Psoas muscle (tissue), 8 donors: ENCODE measurements around the gene SRSF7. TPM values are rescaled to one million over a fixed set of nuclear protein-coding genes. Genes with fewer than 3 reads are reported as not detected.

Experiments used
- ATAC-seq, 4 donors: fragments of 200-7000 bp; cut with Tn5 transposase; one replicate each; pipeline ENCODE4 v1.9.1; 2020; ENCODE audit warnings: moderate library complexity in 3 of 4, mild to moderate bottlenecking in 2 of 4
- DNase-seq, 2 donors: peaks; one replicate each; pipeline ENCODE4 v3.0.0-alpha.2; 2020
- H3K27ac ChIP-seq: fragments of 200-600 bp; one replicate; pipeline ENCODE4 v1.8.0; 2022
- H3K27me3 ChIP-seq, 3 donors: fragments of 200-600 bp in 1 of 3; one replicate each; pipeline versions ENCODE4 v1.6.1 to v1.8.0; 2013 to 2022; ENCODE audit warnings: low read length in 2 of 3, mild to moderate bottlenecking in 2 of 3, moderate library complexity in 1 of 3; ENCODE audit not compliant: insufficient read depth in 3 of 3
- H3K36me3 ChIP-seq, 2 donors: fragments of 200-600 bp in 1 of 2; one replicate each; pipeline versions ENCODE4 v1.6.1 to v1.8.0; 2013 to 2022; ENCODE audit warnings: low read depth in 1 of 2, mild to moderate bottlenecking in 1 of 2, moderate library complexity in 1 of 2; ENCODE audit not compliant: insufficient read depth in 1 of 2
- H3K4me1 ChIP-seq: fragments of 200-600 bp; one replicate; pipeline ENCODE4 v1.8.0; 2022
- H3K4me3 ChIP-seq: fragments of 200-600 bp; one replicate; pipeline ENCODE4 v1.8.0; 2022; ENCODE audit warnings: mild to moderate bottlenecking
- H3K9me3 ChIP-seq: fragments of 200-600 bp; one replicate; pipeline ENCODE4 v1.8.0; 2022
- CTCF ChIP-seq: fragments of 200-600 bp; IDR thresholded peaks from one replicate; pipeline ENCODE4 v1.8.0; 2022; ENCODE audit warnings: antibody characterized with exemption
- WGBS, 3 donors: extraction: QIAGEN DNeasy Blood & Tissue Kit; methylation state at CpG; one replicate each; pipeline versions ENCODE4 v1.1.6 to v1.1.7; 2013; 5-methylcytosine and 5-hydroxymethylcytosine counted together
- intact Hi-C, 2 donors: fragments of 100-400 bp; cut with DNase I; formaldehyde crosslinking; loops; one replicate each; pipeline versions ENCODE4 v1.11.0 to v1.14.2; 2022
- polyA plus RNA-seq, 3 donors: library from polyadenylated mRNA; stranded (reverse); fragments of 200-250 nt; gene quantifications; one replicate each; pipeline ENCODE4 v1.2.3, GENCODE V29; 2013
- total RNA-seq, 4 donors: library from RNA; stranded (reverse); fragmentation: NEBNext Ultra II Directional in 2 of 4; extraction: Animal tissue kit (Norgen Biotek cat#: 25700) in 2 of 4; gene quantifications; one replicate each; pipeline versions ENCODE4 v1.2.1 to v1.2.4, GENCODE V29; 2021 to 2023
- donor health status: healthy with polysubstance abuse.
- donor health status: DM: no; HTN: no; CAD: no; lungs with moderate emphysema.
- donor health status: Bipolar disorder and iron deficiency.
- donor health status: healthy.
- donor health status: DM: yes; HTN: yes; CAD: no.
- donor health status: DM: no; HTN: no; CAD: no.
- donor health status: DM: no; HTN: no; CAD: no.
- donor health status: DM: yes; HTN: yes; CAD: no.

The SRSF7 gene
- total and polyA plus RNA-seq, 7 donors: 26.0 to 111 (median 45.8) TPM

GRCh38 chr2:38775921-38776225, 24.7 kb upstream of the SRSF7 start:
- Histone ChIP-seq H3K9me3 (no peaks in the 10 kb centered on the region), H3K27me3 (no peaks in the 10 kb centered on the region), H3K4me1 (peaks cover 9% of the 10 kb centered on the region), H3K36me3 (peaks cover 0 to 9% of the 10 kb centered on the region in 2 donors), H3K4me3 (no peak overlapping the region), H3K27ac (no peak overlapping the region)
- DNase-seq: no peak
- no peak for ATAC-seq
- TF ChIP-seq CTCF: no peak
- 74 to 78% (median 75%) methylated on average over 7 of the region's 7 CpGs for WGBS, 3 donors
- intact Hi-C loops: no loop called here

GRCh38 chr2:38775097-38775920, 24.1 kb upstream of the SRSF7 start:
- no peak for TF ChIP-seq CTCF
- no peak overlapping the region for H3K27ac ChIP-seq
- H3K4me1 ChIP-seq: peaks cover 9% of the 10 kb centered on the region
- H3K27me3 ChIP-seq: no peaks in the 10 kb centered on the region
- DNase-seq: no peak
- no peaks in the 10 kb centered on the region for H3K9me3 ChIP-seq
- intact Hi-C loops: no loop called here
- no peak overlapping the region for H3K4me3 ChIP-seq
- ATAC-seq: no peak
- peaks cover 0 to 4% of the 10 kb centered on the region in 2 donors for H3K36me3 ChIP-seq
- WGBS, 3 donors: 84 to 85% (median 84%) methylated on average over 17 of the region's 17 CpGs

- Histone ChIP-seq H3K27ac (no peak overlapping the region), H3K4me1 (no peaks in the 10 kb centered on the region), H3K4me3 (no peak overlapping the region), H3K27me3 (no peaks in the 10 kb centered on the region), H3K9me3 (no peaks in the 10 kb centered on the region), H3K36me3 (no peaks in the 10 kb centered on the region)
- no peak for DNase-seq
- ATAC-seq: no peak
- 51 to 59% (median 54%) methylated on average over 5 of the region's 5 CpGs for WGBS, 3 donors
- intact Hi-C loops: no loop called here
- TF ChIP-seq CTCF: no peak
Measured at GRCh38 chr2:38771632-38772031, 20.5 kb upstream of the SRSF7 start.

GRCh38 chr2:38765551-38765950, 14.4 kb upstream of the SRSF7 start:
- 83 to 93% (median 88%) methylated on average over 5 of the region's 5 CpGs for WGBS, 3 donors
- DNase-seq: no peak
- H3K9me3 ChIP-seq: no peaks in the 10 kb centered on the region

More at GRCh38 chr2:38765551-38765950, 14.4 kb upstream of the SRSF7 start:
- Histone ChIP-seq H3K27ac (no peak overlapping the region), H3K4me1 (no peaks in the 10 kb centered on the region), H3K27me3 (no peaks in the 10 kb centered on the region), H3K4me3 (no peak overlapping the region), H3K36me3 (no peaks in the 10 kb centered on the region)
- intact Hi-C loops: no loop called here
- TF ChIP-seq CTCF: no peak
- no peak for ATAC-seq
